A549 (cell line): Measurements from ENCODE around the gene ATP6V1B1.

Experiments used
- BHLHE40 ChIP-seq: IDR thresholded peaks from 2 replicates; pipeline ENCODE4 v1.6.1; 2012; ENCODE audit warnings: low read depth, low read length, inconsistent platforms
- EP300 ChIP-seq, 2 experiments: fragments of >200 bp; sonication (Bioruptor Twin); formaldehyde crosslinking; IDR thresholded peaks; 2 replicates in 1 of 2; 3 replicates in 1 of 2; pipeline ENCODE4 v1.6.1; 2016 to 2017
- ESRRA ChIP-seq: fragments of 150-350 bp; IDR thresholded peaks from 2 replicates; pipeline ENCODE4 v1.6.1; 2014; ENCODE audit warnings: mild to moderate bottlenecking, low read length, borderline replicate concordance
- POLR2A ChIP-seq: IDR thresholded peaks from 2 replicates; pipeline ENCODE4 v1.6.1; 2012; ENCODE audit warnings: mild to moderate bottlenecking, low read length
- POLR2AphosphoS2 ChIP-seq: conservative IDR thresholded peaks from 2 replicates; pipeline ENCODE4 v1.6.1; 2012; ENCODE audit warnings: low read length, improper control_type of control experiment, inconsistent platforms
- RAD21 ChIP-seq, 2 experiments: fragments of >200 bp in 1 of 2; sonication (Bioruptor Twin) in 1 of 2; formaldehyde crosslinking in 1 of 2; IDR thresholded peaks in 1 of 2; conservative IDR thresholded peaks in 1 of 2; 2 replicates in 1 of 2; 3 replicates in 1 of 2; pipeline ENCODE4 v1.6.1; 2012 to 2018; ENCODE audit warnings: inconsistent platforms in 1 of 2
- TFCP2L1 ChIP-seq: fragments of 250-450 bp; sonication (Bioruptor Pico); IDR thresholded peaks from 2 replicates; pipeline ENCODE4 v1.5.0; 2021; ENCODE audit warnings: mild to moderate bottlenecking
- ZSCAN20 ChIP-seq: fragments of 250-450 bp; sonication (Bioruptor Pico); IDR thresholded peaks from 2 replicates; pipeline ENCODE4 v1.8.0; 2022; ENCODE audit warnings: mild to moderate bottlenecking, moderate library complexity
- TF ChIP-seq, protein P1 (sequence below): fragments of 200-600 bp; sonication (generic); IDR thresholded peaks from 2 replicates; pipeline ENCODE4 v1.6.1; 2016; ENCODE audit warnings: antibody characterized with exemption, mild to moderate bottlenecking, moderate library complexity
- TF ChIP-seq, protein P2 (sequence below): fragments of 150-350 bp; IDR thresholded peaks from 2 replicates; pipeline ENCODE4 v1.6.1; 2014; ENCODE audit warnings: low read depth, mild to moderate bottlenecking, low read length
- TF ChIP-seq, protein P3 (sequence below): fragments of >200 bp; sonication (Bioruptor Twin); formaldehyde crosslinking; IDR thresholded peaks from 3 replicates; pipeline ENCODE4 v1.5.1; 2016

DNA sequence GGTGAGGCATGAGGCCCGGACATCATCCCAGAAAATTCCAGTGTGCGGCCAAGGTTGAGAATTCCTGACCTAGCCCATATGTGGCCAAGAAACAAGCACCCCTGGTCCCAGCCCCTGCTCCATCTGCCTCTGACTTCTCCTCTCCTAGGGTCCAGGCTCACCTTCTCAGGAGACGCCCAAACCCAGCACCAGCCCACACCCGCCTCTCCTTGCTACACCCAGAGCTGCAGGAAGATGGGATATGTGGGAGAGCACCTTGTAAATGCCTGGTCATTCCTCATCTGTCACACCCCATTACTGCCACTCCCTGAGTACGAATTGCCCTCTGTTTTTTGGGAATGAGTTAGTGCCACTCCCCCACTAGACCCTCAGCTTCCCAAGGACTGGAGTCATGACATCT is 7.3 kb upstream of the ATP6V1B1 start:
- TF ChIP-seq, protein P1, sequence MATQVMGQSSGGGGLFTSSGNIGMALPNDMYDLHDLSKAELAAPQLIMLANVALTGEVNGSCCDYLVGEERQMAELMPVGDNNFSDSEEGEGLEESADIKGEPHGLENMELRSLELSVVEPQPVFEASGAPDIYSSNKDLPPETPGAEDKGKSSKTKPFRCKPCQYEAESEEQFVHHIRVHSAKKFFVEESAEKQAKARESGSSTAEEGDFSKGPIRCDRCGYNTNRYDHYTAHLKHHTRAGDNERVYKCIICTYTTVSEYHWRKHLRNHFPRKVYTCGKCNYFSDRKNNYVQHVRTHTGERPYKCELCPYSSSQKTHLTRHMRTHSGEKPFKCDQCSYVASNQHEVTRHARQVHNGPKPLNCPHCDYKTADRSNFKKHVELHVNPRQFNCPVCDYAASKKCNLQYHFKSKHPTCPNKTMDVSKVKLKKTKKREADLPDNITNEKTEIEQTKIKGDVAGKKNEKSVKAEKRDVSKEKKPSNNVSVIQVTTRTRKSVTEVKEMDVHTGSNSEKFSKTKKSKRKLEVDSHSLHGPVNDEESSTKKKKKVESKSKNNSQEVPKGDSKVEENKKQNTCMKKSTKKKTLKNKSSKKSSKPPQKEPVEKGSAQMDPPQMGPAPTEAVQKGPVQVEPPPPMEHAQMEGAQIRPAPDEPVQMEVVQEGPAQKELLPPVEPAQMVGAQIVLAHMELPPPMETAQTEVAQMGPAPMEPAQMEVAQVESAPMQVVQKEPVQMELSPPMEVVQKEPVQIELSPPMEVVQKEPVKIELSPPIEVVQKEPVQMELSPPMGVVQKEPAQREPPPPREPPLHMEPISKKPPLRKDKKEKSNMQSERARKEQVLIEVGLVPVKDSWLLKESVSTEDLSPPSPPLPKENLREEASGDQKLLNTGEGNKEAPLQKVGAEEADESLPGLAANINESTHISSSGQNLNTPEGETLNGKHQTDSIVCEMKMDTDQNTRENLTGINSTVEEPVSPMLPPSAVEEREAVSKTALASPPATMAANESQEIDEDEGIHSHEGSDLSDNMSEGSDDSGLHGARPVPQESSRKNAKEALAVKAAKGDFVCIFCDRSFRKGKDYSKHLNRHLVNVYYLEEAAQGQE = no peak
- TF ChIP-seq, protein P2, sequence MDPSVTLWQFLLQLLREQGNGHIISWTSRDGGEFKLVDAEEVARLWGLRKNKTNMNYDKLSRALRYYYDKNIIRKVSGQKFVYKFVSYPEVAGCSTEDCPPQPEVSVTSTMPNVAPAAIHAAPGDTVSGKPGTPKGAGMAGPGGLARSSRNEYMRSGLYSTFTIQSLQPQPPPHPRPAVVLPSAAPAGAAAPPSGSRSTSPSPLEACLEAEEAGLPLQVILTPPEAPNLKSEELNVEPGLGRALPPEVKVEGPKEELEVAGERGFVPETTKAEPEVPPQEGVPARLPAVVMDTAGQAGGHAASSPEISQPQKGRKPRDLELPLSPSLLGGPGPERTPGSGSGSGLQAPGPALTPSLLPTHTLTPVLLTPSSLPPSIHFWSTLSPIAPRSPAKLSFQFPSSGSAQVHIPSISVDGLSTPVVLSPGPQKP = no peak
- TF ChIP-seq, protein P3, sequence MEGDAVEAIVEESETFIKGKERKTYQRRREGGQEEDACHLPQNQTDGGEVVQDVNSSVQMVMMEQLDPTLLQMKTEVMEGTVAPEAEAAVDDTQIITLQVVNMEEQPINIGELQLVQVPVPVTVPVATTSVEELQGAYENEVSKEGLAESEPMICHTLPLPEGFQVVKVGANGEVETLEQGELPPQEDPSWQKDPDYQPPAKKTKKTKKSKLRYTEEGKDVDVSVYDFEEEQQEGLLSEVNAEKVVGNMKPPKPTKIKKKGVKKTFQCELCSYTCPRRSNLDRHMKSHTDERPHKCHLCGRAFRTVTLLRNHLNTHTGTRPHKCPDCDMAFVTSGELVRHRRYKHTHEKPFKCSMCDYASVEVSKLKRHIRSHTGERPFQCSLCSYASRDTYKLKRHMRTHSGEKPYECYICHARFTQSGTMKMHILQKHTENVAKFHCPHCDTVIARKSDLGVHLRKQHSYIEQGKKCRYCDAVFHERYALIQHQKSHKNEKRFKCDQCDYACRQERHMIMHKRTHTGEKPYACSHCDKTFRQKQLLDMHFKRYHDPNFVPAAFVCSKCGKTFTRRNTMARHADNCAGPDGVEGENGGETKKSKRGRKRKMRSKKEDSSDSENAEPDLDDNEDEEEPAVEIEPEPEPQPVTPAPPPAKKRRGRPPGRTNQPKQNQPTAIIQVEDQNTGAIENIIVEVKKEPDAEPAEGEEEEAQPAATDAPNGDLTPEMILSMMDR = no peak
- TF ChIP-seq POLR2AphosphoS2 (no peak), POLR2A (no peak), TFCP2L1 (no peak), BHLHE40 (no peak), RAD21 (conservative IDR thresholded peaks at IDR 0.05 in 1 of 2, IDR thresholded peaks at IDR 0.05 in 1 of 2) (no peak), ZSCAN20 (CRISPR knock-in tag) (no peak), EP300 (IDR thresholded peaks at IDR 0.05) (no peak), ESRRA (no peak)
